ENCODE measurements around the gene MRPS6.

DNA sequence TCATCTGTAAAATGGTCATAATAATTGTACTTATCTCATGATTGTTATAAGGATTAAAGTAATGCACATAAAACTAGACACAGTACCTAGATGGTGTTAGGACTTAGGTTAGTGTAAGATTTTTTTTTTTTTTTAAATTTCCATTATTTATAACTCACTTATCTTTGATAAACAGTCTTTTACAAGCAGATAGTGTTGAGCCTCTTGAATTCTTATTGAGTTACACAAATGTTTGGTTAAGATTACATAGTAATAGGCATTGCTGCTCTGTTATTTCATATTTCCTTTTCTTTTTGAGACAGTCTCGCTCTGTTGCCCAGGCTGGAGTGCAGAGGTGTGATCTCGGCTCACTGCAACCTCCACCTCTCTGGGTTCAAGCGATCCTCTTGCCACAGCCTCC is 15.4 kb downstream of the MRPS6 start:
- no peak for TF ChIP-seq ATF3 (IDR thresholded peaks at IDR 0.05)
- TF ChIP-seq, protein P1, sequence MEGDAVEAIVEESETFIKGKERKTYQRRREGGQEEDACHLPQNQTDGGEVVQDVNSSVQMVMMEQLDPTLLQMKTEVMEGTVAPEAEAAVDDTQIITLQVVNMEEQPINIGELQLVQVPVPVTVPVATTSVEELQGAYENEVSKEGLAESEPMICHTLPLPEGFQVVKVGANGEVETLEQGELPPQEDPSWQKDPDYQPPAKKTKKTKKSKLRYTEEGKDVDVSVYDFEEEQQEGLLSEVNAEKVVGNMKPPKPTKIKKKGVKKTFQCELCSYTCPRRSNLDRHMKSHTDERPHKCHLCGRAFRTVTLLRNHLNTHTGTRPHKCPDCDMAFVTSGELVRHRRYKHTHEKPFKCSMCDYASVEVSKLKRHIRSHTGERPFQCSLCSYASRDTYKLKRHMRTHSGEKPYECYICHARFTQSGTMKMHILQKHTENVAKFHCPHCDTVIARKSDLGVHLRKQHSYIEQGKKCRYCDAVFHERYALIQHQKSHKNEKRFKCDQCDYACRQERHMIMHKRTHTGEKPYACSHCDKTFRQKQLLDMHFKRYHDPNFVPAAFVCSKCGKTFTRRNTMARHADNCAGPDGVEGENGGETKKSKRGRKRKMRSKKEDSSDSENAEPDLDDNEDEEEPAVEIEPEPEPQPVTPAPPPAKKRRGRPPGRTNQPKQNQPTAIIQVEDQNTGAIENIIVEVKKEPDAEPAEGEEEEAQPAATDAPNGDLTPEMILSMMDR (IDR thresholded peaks at IDR 0.05; ENCODE audit: low read depth, low read length, missing input control) = no peak
- TF ChIP-seq, protein P2, sequence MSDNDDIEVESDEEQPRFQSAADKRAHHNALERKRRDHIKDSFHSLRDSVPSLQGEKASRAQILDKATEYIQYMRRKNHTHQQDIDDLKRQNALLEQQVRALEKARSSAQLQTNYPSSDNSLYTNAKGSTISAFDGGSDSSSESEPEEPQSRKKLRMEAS (IDR thresholded peaks at IDR 0.05) = no peak
- TF ChIP-seq EGR1 (IDR thresholded peaks at IDR 0.05; ENCODE audit: low read depth in 2 of 2) = no peak
- no peak for TF ChIP-seq RAD21 (IDR thresholded peaks at IDR 0.05)
- no peak for TF ChIP-seq GABPA (IDR thresholded peaks at IDR 0.05 in 1 of 2, conservative IDR thresholded peaks at IDR 0.05 in 1 of 2)
- no peak for TF ChIP-seq YY1 (IDR thresholded peaks at IDR 0.05)
- TF ChIP-seq REST (IDR thresholded peaks at IDR 0.05) = no peak
- TF ChIP-seq TAF1 (conservative IDR thresholded peaks at IDR 0.05) = no peak
- no peak for TF ChIP-seq JUND (IDR thresholded peaks at IDR 0.05)
- TF ChIP-seq FOXA1 (IDR thresholded peaks at IDR 0.05) = no peak
- no peak for TF ChIP-seq SP1 (IDR thresholded peaks at IDR 0.05)
- no peak for TF ChIP-seq ZBTB33 (IDR thresholded peaks at IDR 0.05)

Data from liver (tissue), 3 donors.